IPS-18a (cell line): ENCODE results near the gene CNTN4.
"Not testable (repeated sequence)": the region's sequence is repeated elsewhere in the genome, so short reads cannot be mapped to it uniquely, and the experiment has no call there.

ENCODE experiments used
- H3K27ac ChIP-seq: one replicate; pipeline ENCODE4 v1.5.1; 2013; ENCODE audit warnings: low read length
- H3K27me3 ChIP-seq: one replicate; pipeline ENCODE4 v1.6.1; 2013; ENCODE audit warnings: mild to moderate bottlenecking, low read length; ENCODE audit not compliant: control insufficient read depth, insufficient read depth
- H3K36me3 ChIP-seq: one replicate; pipeline ENCODE4 v1.6.1; 2013; ENCODE audit warnings: low read depth, low read length; ENCODE audit not compliant: control insufficient read depth
- H3K4me1 ChIP-seq: one replicate; pipeline ENCODE4 v1.6.1; 2013; ENCODE audit warnings: low read depth, low read length; ENCODE audit not compliant: control insufficient read depth
- H3K4me3 ChIP-seq: one replicate; pipeline ENCODE4 v1.5.1; 2013; ENCODE audit warnings: low read length
- H3K9ac ChIP-seq: one replicate; pipeline ENCODE4 v1.6.1; 2013; ENCODE audit warnings: mild to moderate bottlenecking, low read length, moderate library complexity
- H3K9me3 ChIP-seq: one replicate; pipeline ENCODE4 v1.6.1; 2013; ENCODE audit warnings: low read depth, low read length; ENCODE audit not compliant: control insufficient read depth

The CNTN4 gene

GRCh38 chr3:2774481-2775249 is 676.0 kb downstream of the CNTN4 start:
- no peaks in the 10 kb centered on the region for H3K27me3 ChIP-seq
- peaks cover 9% of the 10 kb centered on the region for H3K4me1 ChIP-seq
- H3K27ac ChIP-seq = no peak overlapping the region
- H3K9ac ChIP-seq = no peak overlapping the region
- H3K36me3 ChIP-seq = no peaks in the 10 kb centered on the region
- no peak overlapping the region for H3K4me3 ChIP-seq
- no peaks in the 10 kb centered on the region for H3K9me3 ChIP-seq

- Histone ChIP-seq H3K4me3 (no peak overlapping the region), H3K27me3 (no peaks in the 10 kb centered on the region), H3K9me3 (no peaks in the 10 kb centered on the region), H3K27ac (no peak overlapping the region), H3K36me3 (no peaks in the 10 kb centered on the region), H3K4me1 (peaks cover 16% of the 10 kb centered on the region), H3K9ac (no peak overlapping the region)
These were observed 684.6 kb downstream of the CNTN4 start for GRCh38 chr3:2783261-2783660.

GRCh38 chr3:2784627-2785026 is 686.0 kb downstream of the CNTN4 start:
- Histone ChIP-seq H3K36me3 (no peaks in the 10 kb centered on the region), H3K9ac (no peak overlapping the region), H3K4me1 (peaks cover 16% of the 10 kb centered on the region), H3K9me3 (no peaks in the 10 kb centered on the region), H3K27me3 (no peaks in the 10 kb centered on the region), H3K4me3 (no peak overlapping the region), H3K27ac (no peak overlapping the region)

GRCh38 chr3:2790266-2790815 is 691.7 kb downstream of the CNTN4 start:
- no peak overlapping the region for H3K4me3 ChIP-seq
- H3K27ac ChIP-seq = no peak overlapping the region
- H3K9me3 ChIP-seq = no peaks in the 10 kb centered on the region
- H3K36me3 ChIP-seq = no peaks in the 10 kb centered on the region
- H3K4me1 ChIP-seq = no peaks in the 10 kb centered on the region
- no peaks in the 10 kb centered on the region for H3K27me3 ChIP-seq
- H3K9ac ChIP-seq = no peak overlapping the region

GRCh38 chr3:2792432-2792831 is 693.8 kb downstream of the CNTN4 start:
- no peak overlapping the region for H3K27ac ChIP-seq
- H3K9ac ChIP-seq = no peak overlapping the region
- H3K4me1 ChIP-seq = no peaks in the 10 kb centered on the region
- no peaks in the 10 kb centered on the region for H3K9me3 ChIP-seq
- no peaks in the 10 kb centered on the region for H3K36me3 ChIP-seq
- no peak overlapping the region for H3K4me3 ChIP-seq
- no peaks in the 10 kb centered on the region for H3K27me3 ChIP-seq

- Histone ChIP-seq H3K9ac (no peak overlapping the region), H3K4me1 (no peaks in the 10 kb centered on the region), H3K9me3 (no peaks in the 10 kb centered on the region), H3K27me3 (no peaks in the 10 kb centered on the region), H3K36me3 (no peaks in the 10 kb centered on the region), H3K4me3 (no peak overlapping the region), H3K27ac (no peak overlapping the region)
These were observed 695.3 kb downstream of the CNTN4 start for GRCh38 chr3:2793987-2794386.

- no peaks in the 10 kb centered on the region for H3K4me1 ChIP-seq
- no peaks in the 10 kb centered on the region for H3K9me3 ChIP-seq
- no peak overlapping the region for H3K9ac ChIP-seq
- H3K4me3 ChIP-seq = no peak overlapping the region
- H3K36me3 ChIP-seq = no peaks in the 10 kb centered on the region
- H3K27me3 ChIP-seq = no peaks in the 10 kb centered on the region
- no peak overlapping the region for H3K27ac ChIP-seq
These were observed 703.8 kb downstream of the CNTN4 start for GRCh38 chr3:2802429-2802828.

GRCh38 chr3:2807514-2807913 is 708.8 kb downstream of the CNTN4 start:
- H3K9ac ChIP-seq = no peak overlapping the region
- H3K4me3 ChIP-seq = no peak overlapping the region
- H3K27me3 ChIP-seq = no peaks in the 10 kb centered on the region
- no peaks in the 10 kb centered on the region for H3K36me3 ChIP-seq
- no peaks in the 10 kb centered on the region for H3K4me1 ChIP-seq
- no peaks in the 10 kb centered on the region for H3K9me3 ChIP-seq
- H3K27ac ChIP-seq = no peak overlapping the region

- Histone ChIP-seq H3K9me3 (no peaks in the 10 kb centered on the region), H3K27ac (no peak overlapping the region), H3K4me1 (no peaks in the 10 kb centered on the region), H3K36me3 (no peaks in the 10 kb centered on the region), H3K9ac (no peak overlapping the region), H3K27me3 (no peaks in the 10 kb centered on the region), H3K4me3 (no peak overlapping the region)
These were observed 712.1 kb downstream of the CNTN4 start for GRCh38 chr3:2810723-2811122.

GRCh38 chr3:2819571-2819970 is 720.9 kb downstream of the CNTN4 start:
- Histone ChIP-seq H3K36me3 (no peaks in the 10 kb centered on the region), H3K27me3 (no peaks in the 10 kb centered on the region), H3K27ac (no peak overlapping the region), H3K4me3 (no peak overlapping the region), H3K4me1 (no peaks in the 10 kb centered on the region), H3K9me3 (no peaks in the 10 kb centered on the region), H3K9ac (no peak overlapping the region)

GRCh38 chr3:2820982-2821381 is 722.3 kb downstream of the CNTN4 start:
- H3K27ac ChIP-seq = not testable (repeated sequence)

GRCh38 chr3:2822611-2823010 is 723.9 kb downstream of the CNTN4 start:
- Histone ChIP-seq H3K4me1 (no peaks in the 10 kb centered on the region), H3K27me3 (no peaks in the 10 kb centered on the region), H3K27ac (no peak overlapping the region), H3K9me3 (no peaks in the 10 kb centered on the region), H3K4me3 (no peak overlapping the region), H3K9ac (no peak overlapping the region), H3K36me3 (no peaks in the 10 kb centered on the region)

More at GRCh38 chr3:2820982-2821381, 722.3 kb downstream of the CNTN4 start:
- not testable (repeated sequence) for H3K4me1 ChIP-seq, H3K9ac ChIP-seq, H3K27me3 ChIP-seq, H3K9me3 ChIP-seq, H3K4me3 ChIP-seq, H3K36me3 ChIP-seq
